ENCODE results near the gene PRR33. TPM values are rescaled to one million over a fixed set of nuclear protein-coding genes. Genes with fewer than 3 reads are reported as not detected.

PRR33 gene
- total RNA-seq, 4 donors from 2014 or later = not detected

- 92% methylated on average over 15 of the region's 24 CpGs for WGBS
- Histone ChIP-seq H3K27me3 (peaks cover 0 to 22% (median 0%) of the 10 kb centered on the region in 4 donors), H3K9me3 (no peaks in the 10 kb centered on the region), H3K27ac (replicated peaks in 1 of 4) (no peak overlapping the region), H3K4me1 (peaks cover 9 to 24% (median 19%) of the 10 kb centered on the region in 4 donors), H3K36me3 (peaks cover 0 to 3% (median 0%) of the 10 kb centered on the region in 4 donors), H3K4me3 (no peak overlapping the region)
- intact Hi-C loops (cut with DNase I) = no loop called here
- DNase-seq (ENCODE audit: extremely low spot score) = no peak
- TF ChIP-seq EP300 (IDR thresholded peaks at IDR 0.05) (no peak), POLR2AphosphoS5 (IDR thresholded peaks at IDR 0.05) (no peak), POLR2A (IDR thresholded peaks at IDR 0.05; ENCODE audit: low read depth) (no peak)
- TF ChIP-seq, protein P1, sequence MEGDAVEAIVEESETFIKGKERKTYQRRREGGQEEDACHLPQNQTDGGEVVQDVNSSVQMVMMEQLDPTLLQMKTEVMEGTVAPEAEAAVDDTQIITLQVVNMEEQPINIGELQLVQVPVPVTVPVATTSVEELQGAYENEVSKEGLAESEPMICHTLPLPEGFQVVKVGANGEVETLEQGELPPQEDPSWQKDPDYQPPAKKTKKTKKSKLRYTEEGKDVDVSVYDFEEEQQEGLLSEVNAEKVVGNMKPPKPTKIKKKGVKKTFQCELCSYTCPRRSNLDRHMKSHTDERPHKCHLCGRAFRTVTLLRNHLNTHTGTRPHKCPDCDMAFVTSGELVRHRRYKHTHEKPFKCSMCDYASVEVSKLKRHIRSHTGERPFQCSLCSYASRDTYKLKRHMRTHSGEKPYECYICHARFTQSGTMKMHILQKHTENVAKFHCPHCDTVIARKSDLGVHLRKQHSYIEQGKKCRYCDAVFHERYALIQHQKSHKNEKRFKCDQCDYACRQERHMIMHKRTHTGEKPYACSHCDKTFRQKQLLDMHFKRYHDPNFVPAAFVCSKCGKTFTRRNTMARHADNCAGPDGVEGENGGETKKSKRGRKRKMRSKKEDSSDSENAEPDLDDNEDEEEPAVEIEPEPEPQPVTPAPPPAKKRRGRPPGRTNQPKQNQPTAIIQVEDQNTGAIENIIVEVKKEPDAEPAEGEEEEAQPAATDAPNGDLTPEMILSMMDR (IDR thresholded peaks at IDR 0.05) = no peak
Observed at GRCh38 chr11:1934335-1935155, 42.9 kb upstream of the PRR33 start.

GRCh38 chr11:1933416-1934334, 42.0 kb upstream of the PRR33 start:
- H3K36me3 ChIP-seq = peaks cover 0 to 3% (median 0%) of the 10 kb centered on the region in 4 donors
- H3K4me3 ChIP-seq = no peak overlapping the region
- intact Hi-C loops (cut with DNase I) = no loop called here
- H3K27ac ChIP-seq (replicated peaks in 1 of 4) = no peak overlapping the region
- peaks cover 4 to 17% (median 11%) of the 10 kb centered on the region in 4 donors for H3K4me1 ChIP-seq
- no peak for TF ChIP-seq POLR2AphosphoS5 (IDR thresholded peaks at IDR 0.05)
- TF ChIP-seq POLR2A (IDR thresholded peaks at IDR 0.05; ENCODE audit: low read depth) = no peak
- no peak for TF ChIP-seq EP300 (IDR thresholded peaks at IDR 0.05)
- TF ChIP-seq, protein P1 (IDR thresholded peaks at IDR 0.05) = no peak
- no peaks in the 10 kb centered on the region for H3K9me3 ChIP-seq
- DNase-seq (ENCODE audit: extremely low spot score) = no peak
- WGBS = 95% methylated on average over 15 of the region's 18 CpGs
- H3K27me3 ChIP-seq = peaks cover 0 to 16% (median 0%) of the 10 kb centered on the region in 4 donors

DNA sequence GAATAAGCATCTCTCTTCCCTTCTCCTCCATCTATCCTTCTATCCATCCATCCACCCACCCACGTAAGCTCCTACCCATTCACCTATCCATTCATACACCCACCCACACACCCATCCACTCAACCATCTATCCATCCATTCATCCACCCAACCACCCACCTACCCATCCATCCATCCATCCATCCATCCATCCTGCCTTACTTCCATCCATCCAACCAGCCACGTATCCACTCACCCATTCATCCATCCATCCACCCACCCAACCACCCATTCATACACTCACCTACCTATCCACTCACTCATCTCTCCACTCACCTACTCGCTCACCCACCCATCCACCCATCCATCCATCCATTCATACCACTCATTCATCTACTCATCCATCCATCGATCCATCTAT, 41.0 kb upstream of the PRR33 start:
- Histone ChIP-seq H3K36me3 (peaks cover 0 to 3% (median 0%) of the 10 kb centered on the region in 4 donors), H3K4me3 (no peak overlapping the region), H3K27me3 (peaks cover 0 to 6% (median 0%) of the 10 kb centered on the region in 4 donors), H3K4me1 (peaks cover 7 to 22% (median 13%) of the 10 kb centered on the region in 4 donors), H3K9me3 (no peaks in the 10 kb centered on the region), H3K27ac (replicated peaks in 1 of 4) (peak overlapping the region in 2 of 4 donors; percentile 25 to 40)
- intact Hi-C loops (cut with DNase I) = no loop called here
- TF ChIP-seq, protein P1 (IDR thresholded peaks at IDR 0.05) = no peak
- TF ChIP-seq POLR2AphosphoS5 (IDR thresholded peaks at IDR 0.05) (no peak), POLR2A (IDR thresholded peaks at IDR 0.05; ENCODE audit: low read depth) (no peak), EP300 (IDR thresholded peaks at IDR 0.05) (no peak)
- 96% methylated on average over 4 of the region's 4 CpGs for WGBS
- no peak for DNase-seq (ENCODE audit: extremely low spot score)

- peak overlapping the region; percentile 25 to 49 (median 36) for H3K27ac ChIP-seq (replicated peaks in 1 of 4)
- 87% methylated on average over 8 of the region's 11 CpGs for WGBS
- H3K36me3 ChIP-seq = peaks cover 0 to 3% (median 0%) of the 10 kb centered on the region in 4 donors
- intact Hi-C loops (cut with DNase I) = no loop called here
- peaks cover 0 to under 1% (median 0%) of the 10 kb centered on the region in 4 donors for H3K27me3 ChIP-seq
- no peak overlapping the region for H3K4me3 ChIP-seq
- no peak for DNase-seq (ENCODE audit: extremely low spot score)
- peaks cover 12 to 28% (median 19%) of the 10 kb centered on the region in 4 donors for H3K4me1 ChIP-seq
- no peaks in the 10 kb centered on the region for H3K9me3 ChIP-seq
- no peak for TF ChIP-seq POLR2AphosphoS5 (IDR thresholded peaks at IDR 0.05)
- TF ChIP-seq EP300 (IDR thresholded peaks at IDR 0.05) = no peak
- TF ChIP-seq, protein P1 (IDR thresholded peaks at IDR 0.05) = no peak
- TF ChIP-seq POLR2A (IDR thresholded peaks at IDR 0.05; ENCODE audit: low read depth) = no peak
Observed at GRCh38 chr11:1932105-1932480, 40.4 kb upstream of the PRR33 start.

All from esophagus muscularis mucosa (tissue), 4 donors.